ENCODE data around the gene GAB2.
"Not testable (repeated sequence)": the region's sequence is repeated elsewhere in the genome, so short reads cannot be mapped to it uniquely, and the experiment has no call there.

The GAB2 gene

DNA sequence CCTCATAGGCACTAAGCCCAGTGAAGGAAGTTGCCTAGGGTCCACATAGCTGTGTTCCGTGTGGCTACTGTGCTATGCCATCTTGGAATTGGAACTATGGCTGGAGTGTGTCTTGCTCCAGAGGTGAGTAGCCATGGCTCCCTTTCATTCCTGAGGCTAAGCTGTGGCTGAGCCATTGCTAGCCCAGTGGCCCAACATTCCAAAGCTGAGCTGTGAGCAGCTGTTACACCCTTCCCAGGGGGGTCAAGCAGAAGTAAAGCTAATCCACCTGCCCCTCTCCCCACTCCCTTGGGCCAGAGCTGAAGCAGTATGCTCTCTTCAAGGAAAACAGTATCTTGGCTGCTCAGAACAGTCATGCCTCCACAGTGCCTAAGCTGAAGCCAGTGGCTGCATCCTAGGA is 177.8 kb downstream of the GAB2 start:
- DNase-seq = no peak

DNA sequence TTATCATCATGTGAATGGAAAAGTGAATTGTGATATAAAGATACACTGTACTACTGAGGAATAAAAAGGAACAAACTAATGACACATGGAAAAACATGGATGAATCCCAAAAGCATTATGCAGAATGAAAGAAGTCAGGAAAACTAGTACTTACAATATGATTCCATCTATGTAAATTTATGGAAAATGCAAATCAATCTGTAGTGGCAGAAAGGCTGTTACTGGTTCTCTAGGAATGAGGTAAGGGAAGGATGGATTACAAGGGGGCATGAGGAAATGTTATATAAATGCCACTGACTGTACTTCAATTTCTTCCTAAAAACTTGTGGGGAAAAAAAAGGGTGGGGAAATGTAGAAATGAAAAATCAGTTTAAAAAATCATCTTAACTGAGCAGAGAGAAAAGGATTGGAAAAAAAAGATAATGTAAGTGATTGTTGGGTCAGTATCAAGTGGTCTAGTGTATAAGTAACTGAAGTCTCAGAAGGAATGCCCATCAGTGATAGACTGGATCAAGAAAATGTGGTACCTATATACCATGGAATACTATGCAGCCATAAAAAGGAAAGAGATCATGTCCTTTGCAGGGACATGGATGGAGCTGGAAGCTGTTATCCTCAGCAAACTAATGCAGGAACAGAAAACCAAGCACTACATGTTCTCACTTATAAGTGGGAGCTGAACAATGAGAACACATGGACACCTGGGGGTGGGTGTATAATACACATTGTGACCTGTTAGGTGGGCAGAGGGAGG is 180.2 kb downstream of the GAB2 start:
- no peak for DNase-seq

DNA sequence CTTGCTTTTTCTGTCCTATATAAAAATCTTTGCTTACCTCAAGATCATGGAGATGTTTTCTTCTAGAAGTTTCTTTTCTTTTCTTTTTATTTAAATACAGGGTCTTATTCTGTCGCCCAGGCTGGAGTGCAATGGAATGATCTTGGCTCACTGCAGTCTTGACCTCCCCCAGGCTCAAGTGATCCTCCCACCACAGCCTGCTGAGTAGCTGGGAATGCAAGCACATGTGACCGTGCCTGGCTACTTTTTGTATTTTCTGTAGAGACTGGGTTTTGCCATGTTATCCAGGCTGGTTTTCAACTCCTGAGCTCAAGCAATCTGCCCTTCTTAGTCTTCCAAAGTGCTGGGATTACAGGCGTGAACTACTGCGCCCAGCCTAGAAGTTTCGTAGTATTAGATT is 183.6 kb downstream of the GAB2 start:
- no peak for DNase-seq

DNA sequence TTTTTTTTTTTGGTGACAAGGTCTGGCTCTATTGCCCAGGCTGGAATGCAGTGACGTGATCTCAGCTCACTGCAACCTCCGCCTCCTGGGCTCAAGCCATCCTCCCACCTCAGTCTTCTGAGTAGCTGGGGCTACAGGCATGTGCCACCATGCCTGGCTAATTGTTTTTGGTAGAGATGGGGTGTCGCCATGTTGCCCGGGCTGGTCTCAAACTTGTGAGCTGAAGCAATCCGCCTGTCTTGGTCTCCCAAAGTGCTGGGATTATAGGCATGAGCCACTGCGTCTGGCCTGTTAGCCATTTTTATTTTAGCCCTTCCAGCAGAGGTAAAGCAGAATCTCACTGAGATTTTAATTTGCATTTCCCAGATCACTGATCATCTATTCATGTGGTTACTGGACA is 184.6 kb downstream of the GAB2 start:
- DNase-seq = not testable (repeated sequence)

DNA sequence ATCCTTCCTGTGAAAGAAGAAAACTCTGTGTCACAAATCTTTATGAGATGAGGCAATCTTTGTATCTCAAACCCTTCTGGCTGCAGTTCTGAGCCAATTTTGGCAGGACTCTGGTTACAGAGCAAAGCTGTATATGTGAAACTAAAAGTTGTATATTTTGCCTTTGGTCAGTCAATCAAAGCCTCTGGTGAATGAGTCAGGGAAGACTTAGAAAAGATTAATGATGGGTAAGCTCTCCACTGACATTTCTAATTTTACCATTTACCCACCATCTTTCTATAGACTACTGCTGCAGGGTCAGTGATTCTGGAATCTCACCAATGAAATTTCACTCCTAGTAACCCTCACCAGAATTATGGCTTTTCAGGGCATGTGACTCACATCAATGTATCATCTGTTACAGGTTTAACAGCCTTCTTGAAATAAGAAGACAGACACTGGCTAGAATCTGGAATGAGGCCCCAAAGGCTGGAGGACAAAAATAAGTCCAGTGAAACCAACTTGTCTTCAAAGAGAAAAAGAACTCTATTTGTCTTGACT is 185.6 kb downstream of the GAB2 start:
- no peak for DNase-seq

DNA sequence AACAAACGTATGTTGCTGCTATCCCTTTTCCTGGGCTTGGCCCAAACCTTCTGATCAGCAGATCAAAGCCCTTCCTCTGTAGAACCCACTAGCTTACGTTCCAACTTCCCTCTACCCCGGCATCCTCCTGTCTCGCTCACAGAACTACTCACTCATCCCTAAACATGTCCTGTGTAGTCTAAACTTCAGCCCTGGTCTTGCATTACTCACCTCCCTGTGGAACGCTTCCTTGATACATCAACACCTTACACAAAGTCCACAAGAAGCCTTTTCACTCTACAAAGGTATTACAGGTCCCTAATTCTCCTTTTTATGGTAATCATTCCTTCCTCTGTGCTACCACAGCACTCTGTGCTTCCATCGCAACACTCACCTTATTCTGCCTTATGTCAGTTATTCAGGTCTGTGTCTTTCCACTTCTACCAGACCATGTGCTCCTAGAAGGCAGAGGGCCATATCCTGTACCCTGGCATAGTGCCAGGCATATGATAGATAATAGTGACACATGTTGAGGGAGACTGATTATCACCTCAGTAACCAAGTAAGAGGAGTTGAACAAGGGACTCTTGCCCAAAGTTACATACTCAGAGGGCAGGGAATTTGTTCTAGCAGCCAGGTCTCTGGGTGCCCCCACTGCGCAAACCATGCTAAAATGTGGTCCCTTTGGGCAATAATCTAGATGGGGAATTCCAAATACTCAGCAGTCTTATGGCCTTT is 187.3 kb downstream of the GAB2 start:
- DNase-seq = no peak

DNA sequence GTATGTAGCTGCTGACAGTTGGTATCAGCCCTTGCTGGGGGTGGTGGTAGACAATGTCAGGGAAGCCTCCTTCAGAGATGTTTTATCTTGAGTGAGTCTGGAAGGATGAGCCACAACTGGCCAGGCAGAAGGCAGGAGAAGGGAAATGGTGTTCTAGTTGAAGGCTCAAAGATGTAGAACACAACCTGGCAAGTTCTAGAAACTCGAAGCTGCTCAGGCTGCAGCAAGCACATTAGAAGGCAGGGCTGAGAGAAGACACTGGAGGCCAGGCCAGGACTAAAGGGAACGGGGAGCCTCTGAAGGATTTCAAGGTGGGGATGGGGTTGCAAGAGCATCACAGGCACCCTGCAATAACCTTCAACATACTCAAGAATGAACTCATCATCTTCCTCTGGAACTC is 188.5 kb downstream of the GAB2 start:
- no peak for DNase-seq

DNA sequence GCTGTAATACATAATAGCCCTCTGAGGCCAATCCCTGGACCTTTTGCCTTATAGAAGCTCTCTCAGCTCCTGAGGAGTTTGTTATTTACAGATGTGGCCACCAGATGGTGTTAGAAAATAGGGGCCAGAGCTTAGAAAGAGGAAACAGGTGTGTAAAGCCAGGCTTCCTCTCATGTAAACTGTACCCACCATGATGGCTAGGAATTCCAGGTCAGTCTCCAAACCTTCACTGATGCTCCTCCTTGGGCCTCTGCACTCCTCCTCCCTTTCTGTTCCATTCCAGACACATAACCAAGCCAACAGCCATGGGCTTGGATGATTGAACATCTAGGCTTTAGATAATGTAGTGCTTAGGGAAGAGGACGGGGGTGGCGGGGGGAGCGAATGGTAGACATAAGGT is 189.2 kb downstream of the GAB2 start:
- DNase-seq = no peak

DNA sequence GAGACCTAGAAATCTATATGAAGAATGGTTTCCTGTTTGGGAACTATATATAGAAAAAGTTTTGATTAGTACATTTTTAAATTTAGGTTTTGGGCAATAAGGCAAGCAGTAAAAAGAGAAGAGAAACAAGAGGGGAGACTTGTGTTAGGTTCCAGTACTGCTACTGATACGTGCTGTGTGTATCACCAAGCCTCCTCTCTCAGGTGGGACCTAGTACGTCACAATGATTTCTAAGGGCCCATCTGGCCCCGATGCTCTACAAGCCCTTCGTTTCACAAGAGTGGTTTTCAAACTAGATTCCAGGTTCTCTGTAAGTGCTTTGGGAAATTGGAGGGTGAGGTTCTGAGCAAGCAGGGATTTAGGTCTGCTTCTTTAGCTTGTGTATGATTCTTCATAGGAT is 189.7 kb downstream of the GAB2 start:
- DNase-seq = no peak

DNA sequence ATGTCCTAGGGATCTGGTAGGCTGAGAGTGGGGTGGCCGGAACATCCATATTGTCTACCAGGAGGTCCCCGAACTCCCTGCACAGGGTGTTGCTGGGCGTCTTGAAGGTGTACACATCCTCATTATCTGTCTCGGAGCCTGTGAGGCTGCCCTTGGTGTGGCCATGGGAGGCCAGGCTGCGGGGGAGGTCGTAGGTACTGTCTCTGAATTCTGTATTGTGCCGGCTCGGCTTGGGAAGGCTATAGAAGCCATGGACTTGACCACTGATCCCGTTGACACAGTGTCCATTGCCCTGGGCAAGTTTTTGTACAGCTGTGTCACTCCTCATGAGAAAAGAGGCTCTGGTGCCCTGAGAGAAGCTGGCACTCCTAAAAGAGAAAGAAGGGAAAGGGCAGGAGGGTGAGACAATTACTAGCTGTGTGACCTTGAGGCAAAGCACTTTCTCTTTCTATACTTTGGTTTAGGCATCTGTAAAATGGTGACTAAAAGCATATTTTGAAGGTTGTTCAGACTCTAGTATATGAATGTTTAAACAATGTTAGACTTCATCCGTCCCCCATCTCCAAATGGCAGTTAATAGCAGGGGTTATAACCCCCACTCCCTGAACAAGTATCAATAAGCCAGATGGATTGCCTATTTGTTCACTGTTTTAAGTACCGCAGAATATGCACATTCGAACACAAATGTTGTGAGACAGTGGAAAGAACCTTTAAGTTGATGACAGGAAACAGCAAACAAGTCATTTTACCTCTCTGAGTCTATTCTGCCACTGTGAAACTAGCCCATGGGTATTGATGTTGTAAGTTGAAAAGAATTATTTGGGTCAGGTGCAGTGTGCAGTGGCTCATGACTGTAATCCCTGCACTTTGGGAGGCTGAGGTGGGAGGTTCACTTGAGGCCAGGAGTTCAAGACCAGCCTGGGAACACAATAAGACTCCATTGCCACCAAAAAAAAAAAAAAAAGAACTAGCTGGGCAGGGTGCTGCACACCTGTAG is 190.6 kb downstream of the GAB2 start:
- DNase-seq = no peak

DNA sequence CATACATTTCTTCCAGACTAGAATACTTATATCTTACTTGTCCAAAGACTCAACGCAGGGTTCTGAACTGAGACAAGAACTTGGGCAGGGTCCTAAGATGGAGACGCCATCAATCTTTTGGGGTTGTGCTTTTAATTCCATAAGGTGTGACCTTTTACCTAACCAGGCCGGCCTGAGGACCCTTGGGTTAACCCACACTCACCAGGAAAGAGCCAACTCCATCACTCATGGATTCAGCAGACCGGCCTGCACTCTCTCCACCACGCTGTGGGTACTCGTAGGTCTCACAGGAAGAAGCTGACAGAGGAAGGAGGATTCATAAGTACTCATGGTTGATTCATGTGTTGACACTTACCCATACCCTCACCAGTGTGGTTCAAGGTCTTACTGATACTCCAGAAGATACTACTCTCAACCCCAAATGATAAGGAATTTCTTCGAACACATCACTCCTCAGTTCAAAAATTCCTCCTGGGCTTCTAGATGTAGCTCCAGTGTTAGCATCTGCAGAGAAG is 192.7 kb downstream of the GAB2 start:
- DNase-seq = no peak

DNA sequence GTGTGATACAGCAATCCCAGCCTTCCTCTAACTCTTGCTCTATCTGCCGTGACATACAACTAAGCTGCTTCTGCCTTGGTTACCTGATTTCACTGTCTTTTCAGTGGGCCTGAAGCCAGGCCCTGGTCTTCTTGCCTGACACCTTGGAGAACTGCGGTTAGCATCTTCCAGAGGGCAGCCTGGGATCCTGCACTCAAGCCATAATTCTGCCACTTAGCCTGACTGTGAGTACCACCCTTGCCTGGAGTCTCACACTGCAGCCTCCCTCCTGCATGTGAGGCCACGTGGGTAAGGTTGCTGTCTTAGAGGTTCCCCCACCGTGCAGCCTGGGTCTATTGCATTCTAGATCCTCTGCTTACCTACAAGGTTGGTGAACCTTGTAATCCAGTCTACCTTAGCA is 193.1 kb downstream of the GAB2 start:
- DNase-seq = no peak

DNA sequence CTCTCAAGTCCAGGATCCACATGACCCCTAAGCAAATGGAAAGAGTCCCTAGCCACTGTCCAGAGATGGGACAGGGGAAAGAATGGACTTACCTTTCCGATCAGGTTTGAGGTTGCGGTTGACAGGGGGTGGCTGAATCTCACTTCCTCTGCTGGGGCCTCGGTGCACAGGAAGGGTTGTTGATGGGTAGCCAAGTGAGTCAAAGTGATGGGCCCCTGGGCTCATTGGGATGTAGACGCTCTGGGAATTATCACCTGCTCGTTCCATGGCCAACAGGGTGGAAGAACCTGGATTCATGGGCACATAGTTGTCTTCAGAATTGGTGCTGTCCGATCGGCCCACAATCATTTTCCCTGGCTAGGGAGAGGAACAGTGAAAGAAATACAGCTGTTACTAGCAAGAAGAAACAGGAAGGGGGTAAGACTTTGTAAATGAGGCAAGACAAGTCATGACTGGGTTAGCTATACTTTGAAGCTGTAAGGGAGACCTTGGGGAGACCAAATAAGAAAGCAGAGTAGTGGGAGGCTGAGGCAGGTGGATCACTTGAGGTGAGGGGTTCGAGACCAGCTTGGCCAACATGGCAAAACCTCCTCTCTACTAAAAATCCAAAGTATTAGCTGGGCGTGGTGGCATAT is 194.2 kb downstream of the GAB2 start:
- DNase-seq = no peak

DNA sequence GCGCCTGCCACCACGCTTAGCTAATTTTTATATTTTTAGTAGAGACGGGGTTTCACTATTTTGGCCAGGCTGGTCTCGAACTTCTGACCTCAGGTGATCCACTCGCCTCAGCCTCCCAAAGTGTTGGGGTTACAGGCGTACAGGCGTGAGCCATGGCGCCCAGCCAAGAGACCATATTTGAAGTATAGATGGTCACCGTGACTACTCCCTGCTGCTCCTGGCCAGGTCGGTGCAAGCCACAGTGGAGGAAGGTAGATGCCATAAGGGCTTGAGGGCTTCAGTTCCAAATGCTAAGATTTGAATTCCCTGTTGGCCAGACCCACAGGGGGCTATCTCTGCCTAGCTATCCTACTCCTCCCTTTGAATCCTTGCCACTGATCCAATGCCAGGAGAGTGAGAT is 194.9 kb downstream of the GAB2 start:
- DNase-seq = not testable (repeated sequence)

DNA sequence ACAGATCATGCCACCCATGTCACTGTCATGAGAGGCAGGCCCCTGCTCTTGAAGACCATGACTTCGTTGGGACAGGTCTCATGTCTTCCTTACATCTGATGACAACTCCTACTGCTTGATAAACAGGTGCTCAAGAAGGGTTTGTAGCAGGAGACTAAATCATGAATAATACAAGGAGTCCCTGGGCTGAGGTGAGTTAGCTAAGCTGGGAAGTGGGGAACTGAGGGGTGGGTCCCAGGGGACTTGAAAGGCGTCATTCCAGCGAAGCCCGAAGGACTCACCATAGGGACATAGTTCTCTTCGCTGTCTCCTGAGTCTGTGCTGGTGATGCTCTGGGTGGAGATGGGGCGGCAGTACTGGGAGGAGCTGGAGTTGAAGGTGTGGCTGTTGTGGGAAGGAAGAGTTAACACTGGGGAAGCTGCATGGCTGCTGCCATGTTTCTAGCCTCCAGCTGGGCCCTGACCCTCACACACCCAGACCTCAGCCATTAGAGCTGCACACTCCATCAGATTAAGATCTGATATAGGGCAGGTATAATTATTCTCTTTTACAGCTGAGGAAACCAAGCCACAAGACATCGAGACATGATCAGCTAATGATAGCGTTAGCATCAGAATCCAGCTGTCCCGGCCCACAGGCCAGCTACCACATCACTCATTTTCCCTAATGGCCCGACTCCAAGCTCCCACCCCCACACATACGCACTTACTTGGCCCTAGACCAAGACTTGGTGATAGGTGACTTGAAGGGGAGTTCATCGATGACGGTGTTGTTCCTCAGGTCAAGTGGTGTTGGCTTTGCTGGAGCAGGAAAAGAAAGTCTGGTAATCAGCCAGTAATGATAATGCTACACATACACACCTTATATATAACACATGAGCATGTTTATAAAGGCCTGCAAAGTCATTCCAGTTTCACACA is 196.0 kb downstream of the GAB2 start:
- no peak for DNase-seq

DNA sequence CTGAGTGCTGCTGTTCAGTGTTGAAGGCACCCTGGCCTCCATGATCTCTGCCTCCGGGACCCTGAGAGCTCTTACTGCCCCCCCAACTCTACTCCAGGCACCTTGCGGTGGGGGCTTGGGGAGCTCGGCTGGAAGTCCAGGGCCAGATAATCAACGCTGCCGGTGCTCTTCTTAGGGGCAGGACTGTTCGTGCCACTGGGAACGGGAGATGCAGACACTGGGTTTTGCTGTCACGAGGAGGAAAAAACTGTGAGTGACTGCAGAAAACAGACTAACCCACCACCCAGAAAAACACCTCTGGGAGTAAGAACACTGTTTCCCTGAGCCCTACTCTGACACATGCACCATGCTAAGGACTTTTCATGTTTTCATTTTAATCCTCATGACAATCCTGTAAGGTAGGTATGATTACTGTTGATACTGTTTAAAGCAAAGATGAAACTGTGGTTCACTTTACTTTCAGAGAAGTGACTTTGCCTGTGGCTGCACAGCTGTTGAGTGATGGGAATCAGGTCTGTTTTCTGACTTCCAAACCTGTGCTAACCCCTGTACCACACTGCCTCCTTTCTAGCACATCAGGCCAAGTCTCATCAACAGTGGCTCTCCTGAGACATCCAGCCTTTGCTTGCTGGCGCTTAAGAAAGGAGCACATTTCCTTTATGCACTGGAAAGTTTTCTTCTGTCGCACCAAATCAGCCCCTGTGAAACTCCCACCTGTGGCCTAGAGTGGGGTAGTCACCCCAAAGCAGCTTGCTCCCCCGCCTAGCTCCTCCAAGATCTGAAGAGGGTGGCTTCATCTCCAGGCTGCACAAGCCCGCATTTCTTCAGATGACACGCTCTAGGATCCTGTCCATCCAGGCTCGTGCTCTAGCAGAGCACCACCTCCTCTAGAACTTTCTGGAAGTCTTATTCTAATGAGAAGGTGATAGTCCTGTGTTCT is 197.1 kb downstream of the GAB2 start:
- DNase-seq = no peak

DNA sequence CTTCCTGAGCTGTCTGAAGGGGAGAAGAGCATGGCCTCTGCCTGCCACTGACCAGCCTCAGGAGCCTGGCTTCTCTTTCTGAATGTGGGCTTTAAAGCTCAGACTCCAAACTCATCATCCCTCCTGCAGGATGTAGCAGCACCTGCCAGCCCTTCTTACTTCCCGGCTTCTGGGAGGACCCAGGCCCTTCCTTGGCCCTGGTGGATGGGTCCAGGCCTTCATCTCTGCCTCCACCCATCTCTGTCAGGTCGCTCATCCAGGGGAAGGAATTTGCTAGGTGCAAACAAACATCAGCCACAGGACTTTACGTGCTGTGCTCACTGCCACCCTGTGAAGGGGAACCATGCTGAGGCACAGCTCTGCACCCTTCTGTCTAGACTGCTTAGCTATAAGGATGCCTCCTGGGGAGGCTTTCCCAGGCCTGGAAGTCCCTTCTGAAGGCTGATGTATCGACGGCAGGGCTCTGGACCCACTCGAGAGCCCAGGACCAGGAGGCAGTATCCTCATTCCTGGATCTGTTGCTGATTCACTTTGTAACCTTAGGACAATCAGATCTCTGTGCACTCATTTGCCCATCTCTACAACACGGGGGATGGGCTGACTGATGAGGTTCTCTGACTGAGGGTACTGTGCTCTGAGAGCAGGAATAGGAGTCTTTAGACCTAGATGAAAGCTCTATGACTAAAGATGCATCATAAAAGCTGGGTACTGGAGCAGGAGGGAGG is 198.0 kb downstream of the GAB2 start:
- DNase-seq = no peak

DNA sequence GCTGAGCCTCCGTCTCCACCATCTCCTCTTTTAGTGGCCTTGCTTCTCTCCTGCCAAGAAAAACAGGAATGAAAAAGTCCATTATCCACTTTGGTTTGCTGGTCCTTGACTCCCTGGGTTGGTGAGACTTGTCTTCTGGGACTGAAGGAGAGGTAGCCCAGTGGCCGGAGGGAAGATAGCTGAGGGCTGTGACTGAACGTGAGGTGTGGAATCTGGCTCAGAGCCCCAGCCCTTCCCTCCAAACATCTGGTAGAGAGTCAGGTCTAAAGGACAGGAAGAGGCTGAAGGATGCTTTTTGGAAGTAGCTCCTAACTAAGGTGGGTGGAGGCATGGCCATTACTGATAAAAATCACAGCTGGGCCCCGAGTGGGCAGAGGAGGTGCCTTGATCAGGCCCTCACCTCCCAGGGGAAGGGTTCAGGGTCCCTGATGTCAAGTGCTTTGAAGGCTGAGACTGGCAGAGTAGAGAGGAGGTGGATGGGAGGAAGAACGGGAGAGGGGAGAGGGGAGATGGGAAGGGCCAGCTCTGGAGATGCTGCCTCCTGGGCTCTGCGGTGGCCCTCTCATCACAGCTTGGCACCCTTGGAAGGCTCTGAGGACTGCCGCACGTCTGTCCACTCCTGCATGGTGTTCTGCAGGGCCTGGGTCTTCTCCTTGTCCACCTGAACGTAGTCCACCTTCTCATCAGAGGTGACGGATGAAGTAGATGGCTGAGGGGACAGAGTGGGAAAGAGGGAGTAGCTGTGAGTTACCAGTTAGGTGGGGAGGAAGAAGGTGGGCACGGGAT is 198.7 kb downstream of the GAB2 start:
- no peak for DNase-seq

Data from stimulated activated CD4-positive, alpha-beta T cell treated with anti-CD3 and anti-CD28 coated beads, Interleukin-4, amount 100 ng/mL, for 4 hours (primary cell).